ENCODE measurements around the gene SDHAF1.
A peak's percentile ranks its signal among the peaks of the same experiment; 100 is the strongest.
"Not testable (repeated sequence)": the region's sequence is repeated elsewhere in the genome, so short reads cannot be mapped to it uniquely, and the experiment has no call there.

The SDHAF1 gene

DNA sequence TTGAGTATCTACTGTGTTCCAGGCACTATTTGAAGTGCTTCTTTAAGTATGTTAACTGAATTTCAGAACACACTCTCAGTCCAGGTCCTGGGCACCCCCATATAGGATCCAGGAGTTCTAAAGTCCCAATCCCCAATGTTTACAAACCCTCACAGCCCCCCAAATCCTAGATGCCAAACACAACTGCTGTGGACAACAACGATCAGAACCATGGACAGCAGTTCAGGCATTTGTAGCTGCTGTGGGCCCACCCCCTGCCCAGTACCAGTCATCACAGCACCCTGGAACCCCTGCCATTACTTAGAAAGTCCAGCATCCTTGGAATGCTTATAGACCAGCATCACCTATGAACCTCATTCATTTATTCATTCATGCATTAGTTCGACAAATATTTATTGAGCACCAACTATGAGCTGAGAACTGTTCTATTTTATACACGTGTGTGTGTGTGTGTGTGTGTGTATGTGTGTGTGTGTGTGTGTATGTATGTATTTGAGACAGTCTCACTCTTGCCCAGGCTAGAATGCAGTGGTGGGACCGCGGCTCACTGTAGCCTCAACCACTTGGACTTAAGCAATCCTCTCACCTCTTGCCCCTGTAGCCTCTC, 19.3 kb upstream of the SDHAF1 start:
- ATAC-seq (replicated peaks; ENCODE audit: extremely low read depth, poor library complexity, severe bottlenecking): no peak
- DNase-seq (ENCODE audit: low spot score in 2 of 2): no peak
- Mint-ChIP-seq H3K9me3 (no peaks in the 10 kb centered on the region), H3K27ac (ENCODE audit: low read depth) (no peak overlapping the region), H3K4me3 (no peak overlapping the region), H3K4me1 (no peaks in the 10 kb centered on the region), H3K27me3 (peaks cover 21% of the 10 kb centered on the region), H3K36me3 (ENCODE audit: insufficient read depth) (no peaks in the 10 kb centered on the region)

DNA sequence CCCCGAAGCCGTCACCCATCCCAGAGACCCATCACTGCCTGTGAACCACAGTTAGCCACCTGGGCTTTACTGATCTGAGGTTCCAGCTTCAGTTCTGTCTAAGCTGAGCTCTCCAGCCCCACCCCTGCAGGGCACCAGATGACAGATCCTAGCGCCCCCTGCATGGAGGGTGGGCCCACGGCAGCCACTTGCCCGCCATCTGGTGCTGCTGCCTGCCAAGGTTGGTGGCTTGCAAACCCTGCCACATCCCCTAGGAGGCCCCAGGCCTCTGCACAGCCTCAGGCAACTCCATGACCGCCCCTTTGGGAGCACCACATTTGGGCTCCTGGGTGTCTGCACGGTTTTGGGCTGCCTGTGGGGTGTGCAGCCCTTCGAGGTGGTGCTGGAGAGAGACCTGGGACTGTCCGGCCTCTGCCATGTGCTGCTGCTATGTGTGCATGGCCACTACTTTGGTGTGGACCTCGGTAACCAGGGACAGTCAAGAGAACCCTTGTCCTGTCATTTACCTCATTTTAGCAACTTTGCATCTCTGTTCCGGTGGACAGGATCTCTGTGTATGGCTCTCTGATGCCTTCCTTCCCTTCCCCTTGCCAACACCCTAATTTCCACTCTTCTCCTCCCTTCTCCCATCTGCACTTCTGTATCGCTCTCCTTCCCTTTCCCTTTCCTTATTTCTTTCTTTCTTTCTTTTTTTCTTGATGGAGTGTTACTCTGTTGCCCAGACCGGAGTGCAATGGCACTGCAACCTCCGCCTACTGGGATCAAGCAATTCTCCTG, 17.4 kb upstream of the SDHAF1 start:
- peaks cover 30% of the 10 kb centered on the region for H3K27me3 Mint-ChIP-seq
- H3K9me3 Mint-ChIP-seq: no peaks in the 10 kb centered on the region
- no peaks in the 10 kb centered on the region for H3K4me1 Mint-ChIP-seq
- no peak for DNase-seq (ENCODE audit: low spot score in 2 of 2)
- no peak for ATAC-seq (replicated peaks; ENCODE audit: extremely low read depth, poor library complexity, severe bottlenecking)
- H3K27ac Mint-ChIP-seq (ENCODE audit: low read depth): no peak overlapping the region
- no peaks in the 10 kb centered on the region for H3K36me3 Mint-ChIP-seq (ENCODE audit: insufficient read depth)
- no peak overlapping the region for H3K4me3 Mint-ChIP-seq

DNA sequence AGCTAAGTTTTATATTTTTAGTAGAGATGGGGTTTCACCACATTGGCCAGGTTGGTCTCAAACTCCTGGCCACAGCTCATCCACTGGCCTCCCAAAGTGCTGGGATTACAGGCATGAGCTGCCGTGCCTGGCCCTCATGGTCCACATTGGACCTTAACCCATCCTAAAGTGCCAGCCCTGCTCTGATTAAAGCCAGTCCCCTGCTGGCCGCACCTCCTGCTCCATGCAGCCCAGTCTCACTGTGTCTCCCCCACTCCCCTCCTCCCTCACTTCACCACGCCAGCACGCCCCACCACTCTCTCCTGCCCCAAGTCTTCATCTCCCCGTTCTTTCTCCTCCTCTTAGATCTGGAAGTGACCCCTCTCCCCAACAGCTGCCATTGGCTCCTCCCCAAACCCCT, 16.7 kb upstream of the SDHAF1 start:
- Mint-ChIP-seq H3K36me3 (ENCODE audit: insufficient read depth) (no peaks in the 10 kb centered on the region), H3K4me1 (no peaks in the 10 kb centered on the region), H3K4me3 (no peak overlapping the region), H3K9me3 (no peaks in the 10 kb centered on the region), H3K27ac (ENCODE audit: low read depth) (no peak overlapping the region), H3K27me3 (peaks cover 32% of the 10 kb centered on the region)
- ATAC-seq (replicated peaks; ENCODE audit: extremely low read depth, poor library complexity, severe bottlenecking): no peak
- DNase-seq (ENCODE audit: low spot score in 2 of 2): no peak

DNA sequence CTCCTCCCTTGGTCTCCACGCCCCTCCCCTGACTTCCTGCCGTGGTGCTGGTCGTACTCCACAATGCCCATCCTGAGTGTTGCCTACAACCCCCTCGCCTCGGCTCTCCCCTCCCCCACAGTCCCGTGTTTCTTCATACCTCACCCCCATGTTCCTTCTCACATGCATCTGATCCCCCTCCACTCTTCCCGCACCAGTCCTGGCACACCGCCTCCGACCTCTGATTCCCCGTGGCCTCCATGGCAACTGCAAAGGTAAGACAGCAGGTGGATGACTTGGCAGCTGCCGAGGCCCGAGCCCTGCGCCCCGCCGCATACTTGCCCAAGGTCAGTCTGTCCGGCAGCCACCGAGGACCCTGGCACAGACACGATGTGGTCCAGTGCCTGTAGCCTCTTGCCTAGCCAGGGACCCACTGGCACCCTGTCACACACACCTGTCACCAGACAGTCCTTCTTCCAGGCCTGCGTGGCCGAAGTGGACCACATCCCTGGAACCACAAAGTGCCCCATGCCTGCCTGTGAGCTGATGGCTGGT, 16.1 kb upstream of the SDHAF1 start:
- H3K4me1 Mint-ChIP-seq: no peaks in the 10 kb centered on the region
- ATAC-seq (replicated peaks; ENCODE audit: extremely low read depth, poor library complexity, severe bottlenecking): no peak
- H3K27ac Mint-ChIP-seq (ENCODE audit: low read depth): no peak overlapping the region
- H3K4me3 Mint-ChIP-seq: no peak overlapping the region
- H3K27me3 Mint-ChIP-seq: peaks cover 39% of the 10 kb centered on the region
- H3K9me3 Mint-ChIP-seq: no peaks in the 10 kb centered on the region
- DNase-seq (ENCODE audit: low spot score in 2 of 2): no peak
- H3K36me3 Mint-ChIP-seq (ENCODE audit: insufficient read depth): no peaks in the 10 kb centered on the region

DNA sequence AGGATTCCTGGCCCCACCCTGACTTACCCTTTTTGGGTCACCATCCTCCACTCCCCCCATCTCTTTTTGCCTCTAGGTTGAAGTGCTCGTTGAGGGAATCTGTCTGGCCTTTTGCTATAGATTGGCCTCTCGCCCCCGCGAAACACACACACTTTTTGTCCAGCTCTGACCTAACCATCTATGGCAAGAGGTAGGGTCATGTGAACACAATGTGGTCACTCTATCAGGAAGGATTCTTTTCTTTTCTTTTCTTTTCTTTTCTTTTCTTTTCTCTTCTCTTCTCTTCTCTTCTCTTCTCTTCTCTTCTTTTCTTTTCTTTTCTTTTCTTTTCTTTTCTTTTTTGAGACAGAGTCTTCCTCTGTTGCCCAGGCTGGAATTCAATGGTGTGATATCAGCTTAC, 14.0 kb upstream of the SDHAF1 start:
- not testable (repeated sequence) for H3K27ac Mint-ChIP-seq (ENCODE audit: low read depth); H3K4me1 Mint-ChIP-seq; H3K4me3 Mint-ChIP-seq; DNase-seq (ENCODE audit: low spot score in 2 of 2); H3K36me3 Mint-ChIP-seq (ENCODE audit: insufficient read depth); ATAC-seq (replicated peaks; ENCODE audit: extremely low read depth, poor library complexity, severe bottlenecking); H3K9me3 Mint-ChIP-seq
- H3K27me3 Mint-ChIP-seq: peaks cover 51% of the 10 kb centered on the region

DNA sequence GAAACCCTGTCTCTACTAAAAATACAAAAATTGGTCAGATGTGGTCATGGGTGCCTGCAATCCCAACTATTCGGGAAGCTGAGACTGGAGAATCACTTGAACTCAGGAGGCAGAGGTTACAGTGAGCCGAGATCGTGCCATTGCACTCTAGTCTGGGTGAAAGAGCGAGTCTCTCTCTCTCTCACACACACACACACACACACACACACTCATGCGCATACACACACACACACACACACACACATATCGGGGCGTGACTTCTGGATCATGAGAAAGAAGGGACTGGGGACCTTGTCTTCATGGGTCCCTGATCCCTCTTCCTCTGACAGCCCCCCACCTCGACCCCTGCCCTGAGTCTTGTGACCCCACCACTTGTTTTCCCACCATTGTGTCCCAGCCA, 11.8 kb upstream of the SDHAF1 start:
- ATAC-seq (replicated peaks; ENCODE audit: extremely low read depth, poor library complexity, severe bottlenecking): no peak
- Mint-ChIP-seq H3K4me1 (peaks cover 6% of the 10 kb centered on the region), H3K9me3 (no peaks in the 10 kb centered on the region), H3K27ac (ENCODE audit: low read depth) (no peak overlapping the region), H3K36me3 (ENCODE audit: insufficient read depth) (no peaks in the 10 kb centered on the region), H3K27me3 (peaks cover 69% of the 10 kb centered on the region), H3K4me3 (no peak overlapping the region)
- DNase-seq (ENCODE audit: low spot score in 2 of 2): no peak

DNA sequence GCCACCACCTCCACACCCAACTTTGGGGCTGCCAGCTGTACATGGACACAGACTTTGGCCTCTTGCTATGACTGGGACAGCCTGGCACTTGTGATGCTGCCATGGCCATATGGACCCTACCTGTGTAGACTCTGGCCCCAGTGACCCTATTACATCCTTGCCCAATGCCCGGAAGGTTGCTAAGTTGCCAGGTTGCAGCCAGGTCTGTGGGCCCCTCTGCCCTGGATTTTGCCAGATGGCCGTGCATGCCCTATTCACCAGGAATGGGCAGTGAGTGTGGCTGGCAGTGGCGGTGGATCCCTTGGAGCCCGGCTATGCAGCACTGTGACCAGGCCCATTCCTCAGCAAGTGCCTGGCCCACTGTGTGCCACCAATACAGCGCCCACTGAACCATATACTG, 8.9 kb upstream of the SDHAF1 start:
- Mint-ChIP-seq H3K36me3 (ENCODE audit: insufficient read depth) (no peaks in the 10 kb centered on the region), H3K27me3 (peaks cover 63% of the 10 kb centered on the region), H3K9me3 (no peaks in the 10 kb centered on the region), H3K27ac (ENCODE audit: low read depth) (no peak overlapping the region), H3K4me1 (peaks cover 6% of the 10 kb centered on the region), H3K4me3 (no peak overlapping the region)
- DNase-seq (ENCODE audit: low spot score in 2 of 2) (no peak), ATAC-seq (replicated peaks; ENCODE audit: extremely low read depth, poor library complexity, severe bottlenecking) (no peak)

DNA sequence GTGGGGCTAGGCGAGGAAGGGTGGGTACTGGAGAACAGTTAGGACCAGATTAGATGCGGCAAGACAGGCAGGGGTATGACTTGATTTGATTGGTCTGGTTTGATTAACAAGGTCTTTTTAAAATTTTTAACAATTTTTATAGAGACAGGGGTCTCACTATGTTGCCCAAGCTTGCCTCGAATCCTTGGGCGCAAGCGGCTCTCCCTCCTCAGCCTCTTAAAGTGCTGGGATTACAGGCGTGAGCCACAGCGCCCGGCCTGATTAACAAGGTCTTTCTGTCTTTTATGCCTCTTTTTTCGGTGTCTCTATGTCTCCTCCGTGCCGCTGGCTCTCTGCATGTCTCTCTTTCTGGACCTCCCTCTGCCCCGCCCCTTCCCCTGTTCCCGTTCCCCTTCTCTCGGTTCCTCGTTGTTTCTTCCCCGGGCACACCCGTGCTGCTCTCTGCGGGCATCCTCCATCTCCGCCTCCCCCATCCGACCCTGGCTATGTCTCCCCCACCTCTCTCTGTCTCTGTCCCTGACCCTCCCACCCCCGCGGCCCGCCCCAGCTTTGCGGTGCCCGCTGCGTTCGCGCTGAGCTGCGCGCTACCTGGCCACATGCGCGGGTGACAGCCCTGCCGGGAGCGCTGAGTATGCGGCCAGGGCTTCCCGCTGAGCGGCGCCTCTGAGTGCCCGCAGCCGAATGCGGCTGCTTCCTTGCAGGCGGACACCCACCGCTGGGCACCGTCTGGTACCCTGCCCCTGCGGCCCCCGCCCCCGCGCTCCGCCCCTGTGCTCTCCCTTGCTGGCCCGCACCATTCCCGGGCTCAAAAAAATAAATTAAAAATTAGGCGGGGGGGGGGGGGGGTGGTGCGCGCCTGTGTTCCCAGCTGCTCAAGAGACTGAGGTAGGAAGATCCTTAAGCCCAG, 8.1 kb upstream of the SDHAF1 start:
- Mint-ChIP-seq H3K27me3 (peaks cover 58% of the 10 kb centered on the region), H3K9me3 (no peaks in the 10 kb centered on the region), H3K36me3 (ENCODE audit: insufficient read depth) (no peaks in the 10 kb centered on the region), H3K4me3 (peak overlapping the region; percentile 42), H3K27ac (ENCODE audit: low read depth) (no peak overlapping the region), H3K4me1 (peaks cover 6% of the 10 kb centered on the region)
- no peak for DNase-seq (ENCODE audit: low spot score in 2 of 2)
- no peak for ATAC-seq (replicated peaks; ENCODE audit: extremely low read depth, poor library complexity, severe bottlenecking)

DNA sequence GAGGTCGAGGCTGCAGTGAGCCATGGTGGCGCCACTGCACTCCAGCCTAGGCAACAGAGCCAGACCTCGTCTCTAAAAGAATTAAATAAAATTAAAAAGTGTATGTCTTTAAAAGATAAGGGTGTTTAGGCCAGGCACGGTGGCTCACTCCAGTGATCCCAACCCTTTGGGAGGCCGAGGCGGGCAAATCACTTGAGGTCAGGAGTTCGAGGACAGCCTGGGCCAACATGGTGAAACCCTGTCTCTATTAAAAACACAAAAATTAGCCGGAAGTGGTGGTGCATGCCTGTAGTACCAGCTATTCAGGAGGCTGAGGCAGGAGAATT, 7.5 kb upstream of the SDHAF1 start:
- ATAC-seq (replicated peaks; ENCODE audit: extremely low read depth, poor library complexity, severe bottlenecking): no peak
- Mint-ChIP-seq H3K9me3 (no peaks in the 10 kb centered on the region), H3K4me1 (peaks cover 6% of the 10 kb centered on the region), H3K27me3 (peaks cover 58% of the 10 kb centered on the region), H3K36me3 (ENCODE audit: insufficient read depth) (no peaks in the 10 kb centered on the region), H3K27ac (ENCODE audit: low read depth) (no peak overlapping the region), H3K4me3 (no peak overlapping the region)
- no peak for DNase-seq (ENCODE audit: low spot score in 2 of 2)

DNA sequence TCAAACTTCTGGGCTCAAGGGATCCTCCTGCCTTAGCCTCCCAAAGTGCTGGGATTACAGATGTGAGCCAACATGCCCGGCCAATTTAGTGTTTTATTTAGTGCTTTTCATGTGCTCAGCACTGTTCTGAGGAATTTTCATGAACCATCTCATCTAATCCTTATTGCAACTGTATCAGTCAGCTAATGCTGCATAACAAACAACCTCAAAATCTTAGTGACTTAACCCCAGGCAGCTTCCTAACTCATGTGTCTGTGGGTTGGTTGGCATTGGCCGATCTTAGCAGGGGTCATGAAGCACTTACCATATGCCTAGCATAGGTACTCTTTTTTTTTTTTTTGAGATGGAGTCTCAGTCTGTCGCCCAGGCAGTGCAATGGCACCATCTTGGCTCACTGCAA, 6.2 kb upstream of the SDHAF1 start:
- Mint-ChIP-seq H3K27me3 (peaks cover 50% of the 10 kb centered on the region), H3K36me3 (ENCODE audit: insufficient read depth) (no peaks in the 10 kb centered on the region), H3K4me1 (peaks cover 6% of the 10 kb centered on the region), H3K4me3 (no peak overlapping the region), H3K27ac (ENCODE audit: low read depth) (no peak overlapping the region), H3K9me3 (no peaks in the 10 kb centered on the region)
- no peak for ATAC-seq (replicated peaks; ENCODE audit: extremely low read depth, poor library complexity, severe bottlenecking)
- no peak for DNase-seq (ENCODE audit: low spot score in 2 of 2)

DNA sequence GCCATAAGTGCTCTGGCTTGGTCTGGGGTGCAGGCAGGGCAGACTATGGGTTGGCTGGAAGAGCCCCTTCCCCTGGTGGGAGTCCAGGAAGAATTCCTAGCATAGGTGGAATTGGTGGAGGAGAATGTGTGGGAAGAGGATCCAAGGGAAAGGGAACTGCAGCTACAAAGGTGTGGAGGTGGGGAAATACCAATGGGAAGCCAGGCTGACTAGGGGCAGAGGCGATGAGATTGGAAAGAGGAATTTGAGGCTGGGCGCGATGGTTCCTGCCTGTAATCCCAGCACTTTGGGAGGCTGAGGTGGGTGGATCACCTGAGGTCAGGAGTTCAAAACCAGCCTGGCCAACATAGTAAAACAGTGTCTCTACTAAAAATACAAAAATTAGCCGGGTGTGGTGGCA, 4.8 kb upstream of the SDHAF1 start:
- DNase-seq (ENCODE audit: low spot score in 2 of 2) (no peak), ATAC-seq (replicated peaks; ENCODE audit: extremely low read depth, poor library complexity, severe bottlenecking) (no peak)
- Mint-ChIP-seq H3K4me1 (peaks cover 12% of the 10 kb centered on the region), H3K27ac (ENCODE audit: low read depth) (no peak overlapping the region), H3K9me3 (no peaks in the 10 kb centered on the region), H3K27me3 (peaks cover 36% of the 10 kb centered on the region), H3K4me3 (no peak overlapping the region), H3K36me3 (ENCODE audit: insufficient read depth) (peaks cover 4% of the 10 kb centered on the region)

DNA sequence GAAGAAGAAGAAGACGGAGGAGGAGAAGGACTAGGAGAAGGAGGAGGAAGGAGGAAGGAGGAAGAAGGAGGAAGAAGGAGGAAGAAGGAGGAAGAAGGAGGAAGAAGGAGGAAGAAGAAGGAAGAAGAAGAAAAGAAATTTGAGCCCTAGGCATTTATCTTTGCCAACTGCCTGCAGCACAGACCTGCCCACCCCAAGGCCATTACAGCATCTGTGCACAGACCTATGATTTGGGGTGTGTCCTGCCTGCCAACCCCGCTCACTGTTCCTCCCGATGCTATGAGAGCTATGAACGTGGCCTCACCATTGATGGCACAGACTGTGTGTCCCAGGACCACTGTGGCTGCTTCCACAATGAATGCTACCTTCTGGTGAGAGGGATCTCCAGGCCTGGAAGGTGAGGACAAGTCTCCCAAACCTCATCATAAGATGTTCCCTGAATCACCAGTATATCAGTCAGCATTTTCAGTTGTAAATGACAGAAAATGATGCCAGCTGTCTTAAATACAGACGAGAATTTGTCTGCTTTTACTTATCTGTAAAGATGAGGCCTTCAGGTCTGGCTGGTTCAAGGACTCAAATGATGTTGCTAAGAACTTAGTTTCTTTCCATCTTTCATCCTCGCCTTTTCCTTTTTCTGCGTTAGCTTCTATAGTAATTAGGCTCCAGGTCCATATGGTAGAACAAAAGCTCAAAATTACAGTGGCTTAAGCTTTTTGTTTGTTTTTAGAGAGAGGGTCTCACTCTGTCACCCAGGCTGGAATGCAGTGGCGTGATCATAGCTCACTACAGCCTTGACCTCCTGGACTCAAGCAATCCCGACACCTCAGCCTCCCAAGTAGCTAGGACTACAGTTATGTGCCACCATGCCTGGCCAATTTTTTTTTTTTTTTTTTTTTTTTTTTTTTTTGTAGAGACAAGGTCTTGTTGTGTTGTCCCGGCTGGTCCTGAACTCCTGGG, 3.9 kb upstream of the SDHAF1 start:
- Mint-ChIP-seq H3K4me3 (no peak overlapping the region), H3K9me3 (no peaks in the 10 kb centered on the region), H3K36me3 (ENCODE audit: insufficient read depth) (peaks cover 4% of the 10 kb centered on the region), H3K27ac (ENCODE audit: low read depth) (no peak overlapping the region), H3K4me1 (peaks cover 17% of the 10 kb centered on the region), H3K27me3 (peaks cover 27% of the 10 kb centered on the region)
- ATAC-seq (replicated peaks; ENCODE audit: extremely low read depth, poor library complexity, severe bottlenecking) (no peak), DNase-seq (ENCODE audit: low spot score in 2 of 2) (no peak)
